Subcutaneous adipose tissue (tissue), 4 donors: ENCODE data around the gene LIMK2. TPM values are rescaled to one million over a fixed set of nuclear protein-coding genes. Genes with fewer than 3 reads are reported as not detected.

Experiments used
- CTCF ChIP-seq: fragments of 450-650 bp; IDR thresholded peaks from one replicate; pipeline ENCODE4 v1.5.1; 2016; ENCODE audit warnings: low read depth, mild to moderate bottlenecking, control low read depth, antibody characterized with exemption, moderate library complexity
- total RNA-seq, 4 donors: library from RNA; depleted of rRNA; stranded (reverse); fragments of >200 nt; gene quantifications; one replicate each; pipeline ENCODE4 v1.1.0, GENCODE V29; 2016

LIMK2 gene
- total RNA-seq, 4 donors from 2014 or later: 15.4 to 26.4 (median 22.6) TPM

GRCh38 chr22:31244046-31244942, 32.2 kb downstream of the LIMK2 start:
- TF ChIP-seq CTCF: no peak

- no peak for TF ChIP-seq CTCF
Observed at GRCh38 chr22:31244943-31245451, 32.9 kb downstream of the LIMK2 start.

GRCh38 chr22:31246687-31247086, 34.6 kb downstream of the LIMK2 start:
- no peak for TF ChIP-seq CTCF

- TF ChIP-seq CTCF: no peak
Observed at GRCh38 chr22:31247726-31248125, 35.6 kb downstream of the LIMK2 start.

GRCh38 chr22:31248138-31248745, 36.1 kb downstream of the LIMK2 start:
- TF ChIP-seq CTCF: no peak

GRCh38 chr22:31248965-31249958, 37.2 kb downstream of the LIMK2 start:
- TF ChIP-seq CTCF: no peak
